GM12878 (cell line): ENCODE measurements around the gene CSNK2A1. TPM values are rescaled to one million over a fixed set of nuclear protein-coding genes. Genes with fewer than 3 reads are reported as not detected.

Experiments used
- ATAC-seq: fragments of 200-7000 bp; cut with Tn5 transposase; 3 replicates; pipeline ENCODE4 v1.9.1; 2020; ENCODE audit warnings: mild to moderate bottlenecking, moderate library complexity
- BruUV-seq: library from RNA; stranded (reverse); fragments of 400-500 nt; replicated peaks from 2 replicates; lab custom pipeline; 2021; lab: Mats Ljungman, UMichigan
- CTCF ChIA-PET: fragments of 300-600 bp; sonication (Branson Sonifier 250); formaldehyde crosslinking; extraction: SDS; loops from one replicate; lab custom pipeline; 2021; ENCODE audit warnings: inconsistent platforms; lab: Yijun Ruan, JAX
- POLR2A ChIA-PET: fragments of 350-600 bp; formaldehyde crosslinking; extraction: SDS; loops from one replicate; lab custom pipeline; 2021; ENCODE audit warnings: inconsistent platforms; lab: Charles Lee
- RAD21 ChIA-PET: fragments of 300-600 bp; sonication (Branson Sonifier 250); formaldehyde crosslinking; loops from one replicate; lab custom pipeline; 2023; ENCODE audit warnings: antibody characterized with exemption; ENCODE audit not compliant: unreplicated experiment; lab: Charles Lee
- SMC1A ChIA-PET: fragments of 300-600 bp; sonication (Branson Sonifier 250); formaldehyde crosslinking; loops from one replicate; lab custom pipeline; 2023; ENCODE audit not compliant: unreplicated experiment, uncharacterized antibody; lab: Charles Lee
- DNase-seq: peaks from one replicate; pipeline ENCODE4 v3.0.0-alpha.2; 2011; ENCODE audit warnings: low read depth, low spot score
- FAIRE-seq: peaks from 3 replicates; lab custom pipeline; 2011; peaks lifted over from hg19 to GRCh38; lab: Jason Lieb, UNC
- H2AFZ ChIP-seq: 2 replicates; pipeline ENCODE4 v1.6.0; 2011; ENCODE audit warnings: low read depth, low read length, control low read depth; ENCODE audit not compliant: control insufficient read depth
- H3K27ac ChIP-seq: 2 replicates; pipeline ENCODE4 v1.5.1; 2011; ENCODE audit warnings: control low read depth; ENCODE audit not compliant: control insufficient read depth, insufficient read depth
- H3K27me3 ChIP-seq, 2 experiments: replicated peaks in 1 of 2; 2 replicates each; pipeline versions ENCODE4 v1.6.0 to v1.6.1; 2011; ENCODE audit warnings: low read length in 1 of 2; ENCODE audit not compliant: control insufficient read depth in 2 of 2, insufficient read depth in 2 of 2
- H3K36me3 ChIP-seq, 2 experiments: 2 replicates each; pipeline ENCODE4 v1.5.1; 2011; ENCODE audit warnings: low read length in 1 of 2; ENCODE audit not compliant: control insufficient read depth in 2 of 2, insufficient read depth in 2 of 2
- H3K4me1 ChIP-seq: 2 replicates; pipeline ENCODE4 v1.6.1; 2011; ENCODE audit warnings: mild to moderate bottlenecking, low read length, moderate library complexity, mixed read lengths; ENCODE audit not compliant: control insufficient read depth, insufficient read depth
- H3K4me2 ChIP-seq: 2 replicates; pipeline ENCODE4 v1.6.0; 2011; ENCODE audit warnings: control low read depth; ENCODE audit not compliant: control insufficient read depth, insufficient read depth
- H3K4me3 ChIP-seq: fragments of 200-600 bp; sonication (generic); 2 replicates; pipeline ENCODE4 v1.5.1; 2016
- H3K79me2 ChIP-seq: 2 replicates; pipeline ENCODE4 v1.6.0; 2011; ENCODE audit warnings: low read length; ENCODE audit not compliant: control insufficient read depth, insufficient read depth
- H3K9ac ChIP-seq: 2 replicates; pipeline ENCODE4 v1.8.0; 2011; ENCODE audit warnings: low read length, control low read depth, mixed read lengths; ENCODE audit not compliant: control insufficient read depth, insufficient read depth
- H3K9me3 ChIP-seq: replicated peaks from 3 replicates; pipeline ENCODE4 v1.5.1; 2011; ENCODE audit warnings: mild to moderate bottlenecking, low read length; ENCODE audit not compliant: control insufficient read depth, insufficient read depth
- H4K20me1 ChIP-seq: 2 replicates; pipeline ENCODE4 v1.6.0; 2011; ENCODE audit not compliant: control insufficient read depth, insufficient read depth
- CREM ChIP-seq: IDR thresholded peaks from 2 replicates; pipeline ENCODE4 v1.6.1; 2014; ENCODE audit warnings: antibody characterized with exemption, low read depth
- E2F4 ChIP-seq: IDR thresholded peaks from 2 replicates; pipeline ENCODE4 v1.6.1; 2012; ENCODE audit warnings: low read depth, low read length, improper control_type of control experiment
- HDAC6 ChIP-seq: fragments of 200-600 bp; sonication (generic); IDR thresholded peaks from one replicate; pipeline ENCODE4 v1.8.0; 2017; ENCODE audit warnings: antibody characterized with exemption; ENCODE audit not compliant: unreplicated experiment
- HDGF ChIP-seq: fragments of 450-650 bp; IDR thresholded peaks from 2 replicates; pipeline ENCODE4 v1.6.1; 2016; ENCODE audit warnings: antibody characterized with exemption
- MTA2 ChIP-seq: fragments of 450-650 bp; IDR thresholded peaks from 2 replicates; pipeline ENCODE4 v1.6.1; 2016; ENCODE audit warnings: low read depth, mild to moderate bottlenecking, moderate library complexity
- PKNOX1 ChIP-seq: fragments of 450-650 bp; IDR thresholded peaks from 2 replicates; pipeline ENCODE4 v1.6.1; 2016; ENCODE audit warnings: mild to moderate bottlenecking
- RFX5 ChIP-seq: IDR thresholded peaks from 2 replicates; pipeline ENCODE4 v1.6.1; 2011; ENCODE audit warnings: low read depth, low read length, improper control_type of control experiment
- RUNX3 ChIP-seq: IDR thresholded peaks from 2 replicates; pipeline ENCODE4 v1.6.1; 2012; ENCODE audit warnings: low read length, inconsistent platforms
- SP1 ChIP-seq: IDR thresholded peaks from one replicate; pipeline ENCODE4 v1.6.1; 2011; ENCODE audit warnings: low read depth, low read length
- ZBED1 ChIP-seq: IDR thresholded peaks from 2 replicates; pipeline ENCODE4 v1.6.1; 2016; ENCODE audit warnings: borderline replicate concordance
- ZBTB11 ChIP-seq: fragments of 450-650 bp; formaldehyde crosslinking; IDR thresholded peaks from 2 replicates; pipeline ENCODE4 v1.5.0; 2022; ENCODE audit warnings: mild to moderate bottlenecking, missing genetic modification characterization
- WGBS: methylation state at CpG from one replicate; pipeline ENCODE4 v1.1.6; 2016; ENCODE audit warnings: low lambda C conversion rate; ENCODE audit not compliant: insufficient replicate concordance, insufficient coverage; ENCODE audit errors: missing lambda C conversion rate; 5-methylcytosine and 5-hydroxymethylcytosine counted together
- in situ Hi-C: fragments of 300-500 bp; cut with MboI; formaldehyde crosslinking; loops from 9 replicates; pipeline ENCODE4 v1.14.3; 2018; ENCODE audit warnings: mixed read lengths
- intact Hi-C: fragments of 100-400 bp; cut with micrococcal nuclease; formaldehyde crosslinking; loops from one replicate; pipeline ENCODE4 v1.14.2; 2022; ENCODE audit not compliant: unreplicated experiment
- polyA plus RNA-seq, 11 experiments: library from polyadenylated mRNA; depleted of rRNA in 4 of 11; unstranded in 6 of 11; stranded (reverse) in 5 of 11; fragments of >200 nt; fragmentation: Nextera tagmentation in 4 of 11; fragmentation: Illumina TruSeq in 1 of 11; extraction: Ambion mirVana in 4 of 11; extraction: Trizol in 1 of 11; gene quantifications; 1 replicate in 1 of 11; 2 replicates in 10 of 11; pipeline versions ENCODE4 v1.2.1 to v1.2.3, GENCODE V29; 2011 to 2016; ENCODE audit warnings: inconsistent platforms in 2 of 11, missing spikeins in 2 of 11, low read depth in 1 of 11
- total RNA-seq, 4 experiments: library from RNA; depleted of rRNA in 3 of 4; stranded (reverse); fragments of >200 nt in 3 of 4; fragmentation: Illumina TruSeq in 1 of 4; extraction: Trizol in 1 of 4; gene quantifications; 2 replicates each; pipeline versions ENCODE4 v1.2.1 to v1.2.3, GENCODE V29; 2013 to 2021

The CSNK2A1 gene
- total and polyA plus RNA-seq, 10 of the 15 experiments (the other 5 are each of a cell fraction or from before 2014, with no cell fraction given), result 47.6 to 199 (median 95.0) TPM

GRCh38 chr20:461254-462198 is 82.1 kb downstream of the CSNK2A1 start (continued):
- TF ChIP-seq HDGF, result no peak
- peak; percentile 93 for TF ChIP-seq PKNOX1
- 0 out of 2 replicates have a peak, but pooled peaks have one; percentile 17 for TF ChIP-seq RUNX3
- peak; percentile 12; the same call in 1 of the 2 replicates for TF ChIP-seq CREM

- DNase-seq, result no peak
- Histone ChIP-seq H3K9me3 (no peaks in the 10 kb centered on the region), H3K27me3 (no peaks in the 10 kb centered on the region), H4K20me1 (no peaks in the 10 kb centered on the region), H3K4me3 (peak overlapping the region; percentile 19; the same call in 1 of the 2 replicates), H3K27ac (no peak overlapping the region), H3K4me1 (peaks cover 5% of the 10 kb centered on the region), H3K9ac (no peak overlapping the region), H3K36me3 (no peaks in the 10 kb centered on the region; a peak in 1 of 4 replicates), H2AFZ (no peak overlapping the region), H3K4me2 (peak overlapping the region; percentile 73), H3K79me2 (peaks cover 44% of the 10 kb centered on the region)
- ChIA-PET POLR2A (interaction anchor here (1.6 kb wide), 1 partner anchor 12 kb away, joined by 7 read pairs; no protein-coding TSS in a partner anchor), CTCF (interaction anchor here (0.9 to 1.2 kb wide), 2 partner anchors 12 to 51 kb away, joined by 3 read pairs; no protein-coding TSS in a partner anchor), SMC1A (interaction anchor here (0.8 to 1.6 kb wide), 3 partner anchors 12 to 80 kb away, joined by 3 to 5 read pairs (median 4); no protein-coding TSS in a partner anchor), RAD21 (interaction anchor here (1.4 to 1.5 kb wide), 2 partner anchors 52 to 53 kb away, joined by 3 to 4 read pairs; no protein-coding TSS in a partner anchor)
- FAIRE-seq, result no peak
- WGBS, result 71% methylated on average over 2 of the region's 2 CpGs
- no peak for TF ChIP-seq RFX5
- TF ChIP-seq E2F4, result no peak
- TF ChIP-seq ZBED1, result no peak
- TF ChIP-seq ZBTB11, result no peak
- no peak for TF ChIP-seq MTA2
- no peak for TF ChIP-seq SP1
- TF ChIP-seq HDAC6, result no peak
- intact Hi-C loops, result loop anchor here (5.0 kb wide), 1 partner anchor 108 kb away; no protein-coding TSS in a partner anchor
- in situ Hi-C loops, result no loop called here
- ATAC-seq, result no peak
- no TSS peak for BruUV-seq
Observed at GRCh38 chr20:460707-461106, 82.9 kb downstream of the CSNK2A1 start.
